ENCODE measurements around the gene NEXMIF.
"Not testable (repeated sequence)": the region's sequence is repeated elsewhere in the genome, so short reads cannot be mapped to it uniquely, and the experiment has no call there.

DNA sequence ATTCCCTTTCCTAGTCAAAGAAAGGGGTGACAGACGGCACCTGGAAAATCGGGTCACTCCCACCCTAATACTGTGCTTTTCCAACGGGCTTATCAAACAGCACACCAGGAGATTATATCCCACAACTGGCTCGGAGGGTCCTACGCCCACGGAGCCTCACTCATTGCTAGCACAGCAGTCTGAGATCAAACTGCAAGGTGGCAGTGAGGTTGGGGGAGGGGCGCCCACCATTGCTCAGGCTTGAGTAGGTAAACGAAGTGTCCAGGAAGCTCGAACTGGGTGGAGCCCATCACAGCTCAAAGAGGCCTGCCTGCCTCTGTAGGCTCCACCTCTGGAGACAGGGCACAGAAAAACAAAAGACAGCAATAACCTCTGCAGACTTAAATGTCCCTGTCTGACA is 42.9 kb downstream of the NEXMIF start:
- TF ChIP-seq, protein P1, sequence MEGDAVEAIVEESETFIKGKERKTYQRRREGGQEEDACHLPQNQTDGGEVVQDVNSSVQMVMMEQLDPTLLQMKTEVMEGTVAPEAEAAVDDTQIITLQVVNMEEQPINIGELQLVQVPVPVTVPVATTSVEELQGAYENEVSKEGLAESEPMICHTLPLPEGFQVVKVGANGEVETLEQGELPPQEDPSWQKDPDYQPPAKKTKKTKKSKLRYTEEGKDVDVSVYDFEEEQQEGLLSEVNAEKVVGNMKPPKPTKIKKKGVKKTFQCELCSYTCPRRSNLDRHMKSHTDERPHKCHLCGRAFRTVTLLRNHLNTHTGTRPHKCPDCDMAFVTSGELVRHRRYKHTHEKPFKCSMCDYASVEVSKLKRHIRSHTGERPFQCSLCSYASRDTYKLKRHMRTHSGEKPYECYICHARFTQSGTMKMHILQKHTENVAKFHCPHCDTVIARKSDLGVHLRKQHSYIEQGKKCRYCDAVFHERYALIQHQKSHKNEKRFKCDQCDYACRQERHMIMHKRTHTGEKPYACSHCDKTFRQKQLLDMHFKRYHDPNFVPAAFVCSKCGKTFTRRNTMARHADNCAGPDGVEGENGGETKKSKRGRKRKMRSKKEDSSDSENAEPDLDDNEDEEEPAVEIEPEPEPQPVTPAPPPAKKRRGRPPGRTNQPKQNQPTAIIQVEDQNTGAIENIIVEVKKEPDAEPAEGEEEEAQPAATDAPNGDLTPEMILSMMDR (IDR thresholded peaks at IDR 0.05), result not testable (repeated sequence)
- TF ChIP-seq EZH2, EZH2phosphoT487 (IDR thresholded peaks at IDR 0.05): not testable (repeated sequence)

Measured in neural progenitor cell (in vitro differentiated cells).